HG03571 (cell line): Measurements from ENCODE around the gene ZNF23.
"Not testable (repeated sequence)": the region's sequence is repeated elsewhere in the genome, so short reads cannot be mapped to it uniquely, and the experiment has no call there.

ENCODE experiments used
- ATAC-seq: cut with Tn5 transposase; IDR thresholded peaks from one replicate; pipeline ENCODE4 v1.9.1; 2021; ENCODE audit not compliant: unreplicated experiment

The ZNF23 gene

GRCh38 chr16:71461686-71462648, at the start of gene ZNF23:
Gene ZNF23 (minus strand): TSS chr16:71462247. CDS start chr16:71456796, 5,451 bp downstream.
- ATAC-seq, result peak; percentile 98

- ATAC-seq, result no peak
Measured at GRCh38 chr16:71507061-71507460, 45.0 kb upstream of the ZNF23 start.

- no peak for ATAC-seq
Measured at GRCh38 chr16:71504901-71505300, 42.9 kb upstream of the ZNF23 start.

- ATAC-seq, result not testable (repeated sequence)
Measured at GRCh38 chr16:71504051-71504450, 42.0 kb upstream of the ZNF23 start.

DNA sequence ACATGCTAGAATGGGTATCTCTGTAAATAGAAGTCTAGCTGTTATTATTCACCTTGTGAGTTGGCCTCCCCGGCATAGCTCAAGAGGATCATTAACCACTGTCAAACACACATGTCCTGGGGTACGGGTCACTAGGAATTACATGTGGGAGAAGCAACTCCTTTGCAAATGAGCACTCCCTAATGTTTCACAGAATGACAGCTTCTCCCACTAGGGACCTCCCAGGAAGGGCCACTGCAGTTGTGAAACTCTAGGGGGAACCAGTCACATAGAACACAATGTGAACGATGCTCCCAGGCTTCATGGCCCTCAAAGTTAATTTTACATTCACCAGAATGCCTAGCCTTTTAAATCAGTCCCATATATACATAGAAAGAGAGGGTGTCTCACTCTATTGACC, 39.5 kb upstream of the ZNF23 start:
- ATAC-seq, result no peak

GRCh38 chr16:71500964-71501363, 38.9 kb upstream of the ZNF23 start:
- ATAC-seq, result no peak

DNA sequence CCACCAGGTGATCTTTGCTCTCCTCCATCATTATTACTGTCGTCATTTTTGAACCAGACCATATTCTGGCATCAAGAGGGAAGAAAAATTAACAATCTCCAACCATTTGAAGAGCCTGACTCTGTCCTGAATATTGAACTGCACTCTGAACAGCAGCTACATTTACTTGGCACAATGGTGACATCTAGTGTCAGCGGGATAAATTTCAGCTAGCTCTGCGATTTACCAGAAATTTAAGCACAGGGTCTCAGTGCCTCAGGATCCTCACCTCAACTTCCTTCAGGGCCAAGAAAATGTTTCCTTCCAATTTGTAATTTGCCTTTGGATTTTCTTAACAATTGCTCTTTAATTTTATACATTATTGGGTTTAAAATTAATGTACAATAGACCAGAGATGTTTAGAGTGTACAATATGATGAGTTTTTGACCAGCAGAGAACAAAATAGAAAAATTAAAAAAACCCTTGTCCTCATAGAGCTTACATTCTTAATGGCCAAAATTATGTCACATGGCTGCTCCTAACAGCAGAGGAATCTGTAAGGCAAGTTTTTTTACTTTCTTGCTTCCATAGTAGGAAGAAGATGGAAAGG, 37.8 kb upstream of the ZNF23 start:
- ATAC-seq, result no peak

- no peak for ATAC-seq
Measured at GRCh38 chr16:71498031-71498430, 36.0 kb upstream of the ZNF23 start.

DNA sequence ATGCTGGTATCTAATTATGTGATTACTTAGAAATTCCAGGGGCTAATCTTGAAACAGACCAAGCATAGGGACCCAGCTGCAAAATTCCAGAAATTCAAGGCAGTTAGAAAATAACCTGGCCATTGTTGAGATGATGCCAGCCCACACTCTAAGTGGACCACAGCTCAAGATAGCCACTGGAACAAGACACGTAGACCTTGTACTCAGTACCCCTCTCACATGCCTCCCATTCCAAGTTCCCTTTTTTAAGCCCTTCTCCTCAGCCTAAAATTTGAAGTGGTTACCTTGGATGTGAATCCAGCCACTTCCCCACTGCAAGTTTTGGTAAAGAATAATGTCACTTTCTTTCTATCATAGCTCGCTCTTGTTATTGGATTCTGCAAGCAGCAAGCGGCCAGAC, 31.2 kb upstream of the ZNF23 start:
- ATAC-seq, result no peak

- no peak for ATAC-seq
Measured at GRCh38 chr16:71492786-71493185, 30.7 kb upstream of the ZNF23 start.

GRCh38 chr16:71491054-71491453, 29.0 kb upstream of the ZNF23 start:
- no peak for ATAC-seq

DNA sequence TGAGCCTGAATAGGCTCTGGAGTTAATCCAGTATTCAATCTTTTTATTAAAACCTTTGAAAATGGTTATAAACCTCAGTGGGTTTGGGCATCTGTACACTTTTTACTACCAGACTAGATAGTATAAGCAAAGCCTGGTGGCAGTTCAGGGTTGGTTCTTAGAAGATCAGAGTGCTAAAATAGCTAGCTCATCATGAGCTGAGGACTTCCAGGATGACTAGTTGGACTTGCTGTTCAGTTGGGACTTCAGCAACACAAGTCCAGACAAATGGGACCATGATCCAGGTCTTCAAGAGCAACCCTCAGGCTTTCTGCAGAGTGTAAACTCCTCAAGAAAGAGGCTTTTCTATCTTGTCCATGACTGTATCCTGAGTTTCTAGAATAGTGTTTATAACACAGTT, 28.3 kb upstream of the ZNF23 start:
- ATAC-seq, result no peak

DNA sequence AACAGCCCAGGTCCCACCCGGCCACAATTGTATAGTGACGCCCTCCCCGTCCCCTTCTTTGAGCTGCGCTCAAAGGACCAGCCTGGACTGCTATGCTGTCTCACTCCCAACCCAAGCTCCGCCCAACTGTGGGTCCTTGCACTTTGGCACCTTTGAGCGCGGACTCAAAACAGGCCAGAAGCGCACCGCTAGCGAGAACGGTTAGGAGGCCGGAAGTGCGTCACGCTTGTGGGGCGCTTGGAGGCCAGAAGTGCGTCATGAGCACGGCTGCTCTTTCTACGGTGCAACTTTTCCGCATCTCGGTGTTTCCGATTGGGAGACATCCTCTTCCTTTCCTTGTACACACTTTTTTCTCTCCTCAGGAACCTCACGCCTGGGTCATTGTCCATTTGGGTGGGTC, 27.1 kb upstream of the ZNF23 start, which contains the start of gene ZNF19:
Gene ZNF19, minus strand, starts transcription at position 203 of the 400 bp plus-strand sequence. CDS start 7,210 bp downstream, outside the sequence.
- ATAC-seq, result no peak

DNA sequence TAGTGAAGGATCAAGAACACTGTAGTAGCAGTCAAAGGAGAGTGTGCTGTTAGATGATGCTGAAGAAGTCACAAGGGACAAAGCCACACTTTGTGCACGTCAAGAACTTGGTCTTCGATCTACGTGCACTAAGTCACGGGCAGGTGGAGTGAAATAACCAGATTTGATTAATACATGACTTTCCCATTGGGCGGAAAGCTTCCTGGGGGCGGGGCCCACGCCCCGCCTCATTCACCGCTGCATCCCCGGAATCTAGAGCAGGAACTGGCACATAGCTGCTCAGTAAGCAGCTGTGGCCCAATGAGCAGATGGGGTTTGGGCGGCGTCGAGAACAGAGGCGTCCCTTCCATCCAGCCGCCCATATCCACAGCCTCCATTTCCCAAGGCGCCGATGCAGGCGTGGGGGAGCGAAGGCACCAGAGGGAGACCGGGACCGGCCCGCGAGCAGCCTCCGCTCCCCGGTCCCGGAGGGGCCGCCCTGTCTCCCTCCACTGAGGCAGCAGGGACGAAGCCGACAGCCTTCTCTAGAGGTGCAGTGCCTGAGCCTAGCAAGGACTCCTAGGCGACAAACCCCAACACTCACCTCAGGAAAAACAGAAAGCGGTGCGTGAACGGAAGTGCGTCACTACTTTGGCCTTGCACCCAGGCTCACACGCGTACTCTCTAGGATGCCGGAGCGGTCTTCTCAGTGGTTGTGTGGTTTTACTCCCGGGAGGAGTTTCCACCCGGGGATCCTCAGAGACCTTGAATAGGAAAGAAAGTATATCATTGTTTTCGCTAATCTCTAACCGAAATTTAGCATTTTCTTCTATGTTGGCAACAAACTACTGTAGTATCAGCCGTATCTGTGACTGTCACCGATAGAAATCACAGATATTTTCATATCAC, 22.2 kb upstream of the ZNF23 start:
- ATAC-seq, result peak; percentile 93

GRCh38 chr16:71482569-71482968, 20.5 kb upstream of the ZNF23 start:
- no peak for ATAC-seq

DNA sequence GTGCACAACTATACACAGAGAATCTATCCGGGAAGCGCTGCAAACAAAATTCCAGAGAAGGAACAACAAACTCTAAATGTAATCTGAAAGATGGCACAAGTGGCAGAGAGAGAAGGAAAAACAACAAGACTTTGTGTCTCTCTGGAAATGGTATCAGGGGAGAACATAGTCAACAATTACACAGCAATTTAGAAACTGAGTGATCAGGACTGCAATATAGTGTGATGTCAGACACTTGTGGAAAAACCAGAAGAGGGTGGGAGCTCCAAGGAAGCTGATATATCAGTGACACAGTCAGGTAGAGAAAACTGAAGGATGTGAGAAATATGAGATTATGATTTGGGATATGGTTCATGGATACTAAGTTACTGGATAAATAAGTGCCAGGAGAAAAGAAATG, 18.9 kb upstream of the ZNF23 start:
- no peak for ATAC-seq

DNA sequence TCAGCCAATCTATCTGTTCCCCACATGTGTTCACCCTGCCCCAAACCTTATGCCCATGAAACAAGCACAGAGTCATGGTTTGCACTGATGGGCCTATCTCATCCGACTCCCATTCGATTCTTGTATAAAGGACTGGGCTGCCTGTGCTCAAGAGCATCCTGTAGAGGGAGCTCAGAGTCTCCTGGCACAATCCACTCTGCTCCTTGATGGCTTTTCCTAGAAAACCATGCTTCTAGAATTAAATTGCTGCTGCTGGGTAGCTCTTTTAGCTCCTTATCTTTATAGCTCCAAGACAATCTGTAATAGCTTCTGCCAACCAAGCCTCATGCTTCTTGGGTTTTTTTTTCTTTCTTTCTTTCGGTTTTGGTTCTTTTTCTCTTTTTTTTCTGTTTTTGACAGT, 17.4 kb upstream of the ZNF23 start:
- ATAC-seq, result no peak

DNA sequence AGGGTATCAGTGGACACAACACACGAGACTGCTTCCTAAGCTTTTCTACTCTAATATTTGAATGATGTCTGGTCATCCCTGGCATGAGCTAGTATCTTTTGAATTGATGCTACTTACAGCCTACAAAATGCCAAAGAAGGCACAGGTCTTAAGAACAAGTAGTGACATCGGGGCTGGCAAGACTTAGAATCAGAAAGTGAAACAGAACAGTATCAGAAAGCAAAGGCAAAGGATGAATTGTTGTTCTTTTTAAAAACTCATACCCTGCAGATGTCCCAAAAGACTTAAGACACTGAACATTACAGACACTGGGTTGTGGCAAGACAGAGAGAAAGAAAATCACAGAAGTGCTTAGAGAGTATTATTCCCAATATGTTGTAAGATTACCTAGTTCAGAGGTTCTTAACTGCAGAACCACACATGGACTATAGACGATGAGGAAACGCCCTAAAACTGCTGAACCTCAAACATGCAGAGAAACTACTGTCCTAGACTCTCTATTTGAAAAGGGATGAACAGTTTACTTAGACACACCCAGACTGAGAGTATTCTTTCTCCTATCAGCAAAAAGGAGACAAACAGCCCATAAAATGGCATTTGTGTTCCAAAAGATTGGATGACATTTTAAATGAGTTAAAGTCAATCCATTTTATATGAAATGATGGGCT, 14.5 kb upstream of the ZNF23 start:
- ATAC-seq, result no peak

DNA sequence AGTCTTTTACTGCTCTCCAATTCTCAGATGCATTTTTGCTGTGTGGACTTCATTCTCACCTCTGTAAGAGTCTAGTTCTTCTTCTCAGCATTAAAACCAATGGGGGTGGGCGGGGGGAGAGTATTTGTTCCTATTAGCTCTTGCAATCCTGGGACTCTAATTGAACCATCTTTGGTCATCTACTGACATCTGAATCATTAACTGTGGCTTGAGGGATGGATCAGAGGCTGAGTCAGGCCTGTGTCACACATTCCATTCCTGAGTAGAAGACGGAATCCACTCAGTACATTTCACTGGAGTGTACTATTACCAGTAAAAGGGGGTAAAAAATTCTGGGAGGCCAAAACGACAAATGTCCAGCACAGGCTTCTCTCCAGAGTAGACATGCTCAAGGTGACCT, 12.8 kb upstream of the ZNF23 start:
- no peak for ATAC-seq

GRCh38 chr16:71473891-71474290, 11.8 kb upstream of the ZNF23 start:
- no peak for ATAC-seq

DNA sequence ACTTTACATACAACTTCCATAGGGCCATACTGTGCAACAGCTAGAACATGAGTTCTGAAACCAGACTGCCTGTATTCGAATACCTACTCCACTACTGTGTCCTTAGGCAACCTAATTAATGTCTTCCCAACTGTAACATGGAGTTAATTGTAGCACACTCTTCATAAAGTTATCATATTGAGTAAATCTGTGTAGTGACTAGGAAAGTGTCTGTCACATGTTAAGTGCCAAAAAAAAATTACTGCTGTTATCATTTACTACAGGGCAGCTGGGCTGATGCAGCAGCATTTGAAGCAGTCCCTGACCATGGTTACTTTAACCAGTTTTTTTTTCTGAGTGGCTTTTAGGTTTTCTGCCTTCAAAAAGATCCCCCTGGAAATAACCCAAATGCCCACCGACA, 10.9 kb upstream of the ZNF23 start:
- ATAC-seq, result no peak
